GM21423 (cell line): ENCODE results near the gene HSD17B14.
"Not testable (repeated sequence)": the region's sequence is repeated elsewhere in the genome, so short reads cannot be mapped to it uniquely, and the experiment has no call there.

Experiments used
- ATAC-seq: cut with Tn5 transposase; IDR thresholded peaks from one replicate; pipeline ENCODE4 v1.9.1; 2021; ENCODE audit warnings: mild to moderate bottlenecking, moderate library complexity; ENCODE audit not compliant: unreplicated experiment

The HSD17B14 gene

GRCh38 chr19:48768171-48768753 lies 68.0 kb downstream of the HSD17B14 start:
- not testable (repeated sequence) for ATAC-seq

DNA sequence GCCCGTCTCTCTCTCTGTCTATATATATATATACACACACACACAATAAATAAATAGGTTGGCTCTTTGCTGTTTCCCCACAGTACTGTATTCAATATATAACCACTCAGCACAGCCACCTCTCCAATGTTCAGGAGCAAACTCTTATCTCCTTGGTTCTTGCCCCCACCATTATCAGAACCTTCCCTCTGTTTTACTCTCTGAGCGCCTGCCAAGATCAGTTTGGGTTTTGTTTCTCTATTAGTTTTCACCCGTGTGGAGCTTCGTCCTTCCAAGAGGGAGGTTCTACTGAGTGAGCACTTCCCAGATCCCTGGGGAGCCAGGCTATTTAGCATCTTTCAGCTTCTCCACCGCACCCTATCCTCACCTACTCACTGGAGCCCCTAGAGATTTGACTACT lies 70.5 kb downstream of the HSD17B14 start:
- not testable (repeated sequence) for ATAC-seq
